Vagina (tissue), 2 donors: ENCODE measurements around the gene MED13L.

ENCODE experiments used
- POLR2A ChIP-seq, 2 donors: fragments of 450-650 bp; IDR thresholded peaks; one replicate each; pipeline ENCODE4 v1.6.1; 2017; ENCODE audit warnings: antibody characterized with exemption in 2 of 2, mild to moderate bottlenecking in 2 of 2, moderate library complexity in 2 of 2
- POLR2AphosphoS5 ChIP-seq, 2 donors: sonication (generic); formaldehyde crosslinking; IDR thresholded peaks; one replicate each; pipeline ENCODE4 v1.9.0; 2017; ENCODE audit warnings: antibody characterized with exemption in 2 of 2, mild to moderate bottlenecking in 2 of 2, low read depth in 1 of 2; ENCODE audit not compliant: insufficient read depth in 1 of 2
- TF ChIP-seq, protein P1 (sequence below), 3 experiments: fragments of 450-650 bp in 2 of 3; fragments of 200-600 bp in 1 of 3; sonication (generic) in 1 of 3; IDR thresholded peaks; one replicate each; pipeline ENCODE4 v1.5.1; 2017 to 2019; ENCODE audit warnings: antibody characterized with exemption in 3 of 3, mild to moderate bottlenecking in 2 of 3, moderate library complexity in 2 of 3

DNA sequence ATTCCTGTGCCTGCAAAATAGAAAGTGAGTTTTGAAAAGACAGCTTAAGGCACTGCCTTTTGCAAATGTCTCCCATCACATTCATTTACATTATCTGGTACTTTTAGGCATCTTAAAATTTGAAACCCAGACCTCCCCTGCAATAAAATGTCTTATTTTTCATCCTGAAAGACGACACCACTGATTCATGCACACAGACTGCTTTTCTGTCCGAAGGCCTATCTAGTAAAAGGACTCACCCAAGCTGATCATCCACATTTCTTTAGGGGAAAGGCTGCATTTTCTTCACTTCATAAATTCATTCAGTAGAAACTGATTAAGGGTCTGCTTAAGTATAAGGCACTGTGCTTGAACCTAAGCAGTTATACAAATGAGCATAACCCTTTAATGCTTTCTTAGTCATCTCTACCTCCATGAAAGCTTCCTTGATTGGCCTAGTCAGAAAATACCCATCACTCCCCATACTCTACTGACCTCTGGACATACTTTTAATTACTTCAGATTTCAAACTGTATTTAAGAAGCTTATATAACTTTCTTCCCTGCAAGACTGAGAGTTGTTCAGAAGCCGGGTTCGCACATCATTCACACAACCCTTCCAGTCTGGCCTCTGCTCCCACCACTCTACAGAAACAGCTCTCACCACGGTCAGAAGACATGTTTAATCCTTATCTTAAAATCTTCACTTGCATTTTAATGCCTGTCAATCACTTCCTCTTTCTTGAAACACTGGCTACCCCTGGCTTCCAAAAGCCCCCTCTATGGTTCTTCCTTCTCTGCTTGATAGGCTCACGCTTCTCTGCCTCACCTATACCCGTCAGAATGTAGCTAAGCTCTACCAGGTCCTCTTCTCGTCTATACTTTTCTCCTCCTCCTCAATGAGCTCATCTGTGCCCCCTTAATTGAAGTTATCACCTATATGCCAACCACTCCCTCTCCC is 288.6 kb downstream of the MED13L start:
- TF ChIP-seq POLR2AphosphoS5 (IDR thresholded peaks at IDR 0.05; ENCODE audit: insufficient read depth in 1 of 2, low read depth in 1 of 2) = no peak
- TF ChIP-seq, protein P1, sequence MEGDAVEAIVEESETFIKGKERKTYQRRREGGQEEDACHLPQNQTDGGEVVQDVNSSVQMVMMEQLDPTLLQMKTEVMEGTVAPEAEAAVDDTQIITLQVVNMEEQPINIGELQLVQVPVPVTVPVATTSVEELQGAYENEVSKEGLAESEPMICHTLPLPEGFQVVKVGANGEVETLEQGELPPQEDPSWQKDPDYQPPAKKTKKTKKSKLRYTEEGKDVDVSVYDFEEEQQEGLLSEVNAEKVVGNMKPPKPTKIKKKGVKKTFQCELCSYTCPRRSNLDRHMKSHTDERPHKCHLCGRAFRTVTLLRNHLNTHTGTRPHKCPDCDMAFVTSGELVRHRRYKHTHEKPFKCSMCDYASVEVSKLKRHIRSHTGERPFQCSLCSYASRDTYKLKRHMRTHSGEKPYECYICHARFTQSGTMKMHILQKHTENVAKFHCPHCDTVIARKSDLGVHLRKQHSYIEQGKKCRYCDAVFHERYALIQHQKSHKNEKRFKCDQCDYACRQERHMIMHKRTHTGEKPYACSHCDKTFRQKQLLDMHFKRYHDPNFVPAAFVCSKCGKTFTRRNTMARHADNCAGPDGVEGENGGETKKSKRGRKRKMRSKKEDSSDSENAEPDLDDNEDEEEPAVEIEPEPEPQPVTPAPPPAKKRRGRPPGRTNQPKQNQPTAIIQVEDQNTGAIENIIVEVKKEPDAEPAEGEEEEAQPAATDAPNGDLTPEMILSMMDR (IDR thresholded peaks at IDR 0.05) = no peak
- no peak for TF ChIP-seq POLR2A (IDR thresholded peaks at IDR 0.05)
